Psoas muscle (tissue), 8 donors: ENCODE data around the gene TMBIM6. TPM values are rescaled to one million over a fixed set of nuclear protein-coding genes. Genes with fewer than 3 reads are reported as not detected.
"Not testable (repeated sequence)": the region's sequence is repeated elsewhere in the genome, so short reads cannot be mapped to it uniquely, and the experiment has no call there.

Source experiments
- ATAC-seq, 4 donors: fragments of 200-7000 bp; cut with Tn5 transposase; one replicate each; pipeline ENCODE4 v1.9.1; 2020; ENCODE audit warnings: moderate library complexity in 3 of 4, mild to moderate bottlenecking in 2 of 4
- DNase-seq, 2 donors: peaks; one replicate each; pipeline ENCODE4 v3.0.0-alpha.2; 2020
- H3K27ac ChIP-seq: fragments of 200-600 bp; one replicate; pipeline ENCODE4 v1.8.0; 2022
- H3K27me3 ChIP-seq, 3 donors: fragments of 200-600 bp in 1 of 3; one replicate each; pipeline versions ENCODE4 v1.6.1 to v1.8.0; 2013 to 2022; ENCODE audit warnings: low read length in 2 of 3, mild to moderate bottlenecking in 2 of 3, moderate library complexity in 1 of 3; ENCODE audit not compliant: insufficient read depth in 3 of 3
- H3K36me3 ChIP-seq, 2 donors: fragments of 200-600 bp in 1 of 2; one replicate each; pipeline versions ENCODE4 v1.6.1 to v1.8.0; 2013 to 2022; ENCODE audit warnings: low read depth in 1 of 2, mild to moderate bottlenecking in 1 of 2, moderate library complexity in 1 of 2; ENCODE audit not compliant: insufficient read depth in 1 of 2
- H3K4me1 ChIP-seq: fragments of 200-600 bp; one replicate; pipeline ENCODE4 v1.8.0; 2022
- H3K4me3 ChIP-seq: fragments of 200-600 bp; one replicate; pipeline ENCODE4 v1.8.0; 2022; ENCODE audit warnings: mild to moderate bottlenecking
- H3K9me3 ChIP-seq: fragments of 200-600 bp; one replicate; pipeline ENCODE4 v1.8.0; 2022
- CTCF ChIP-seq: fragments of 200-600 bp; IDR thresholded peaks from one replicate; pipeline ENCODE4 v1.8.0; 2022; ENCODE audit warnings: antibody characterized with exemption
- WGBS, 3 donors: extraction: QIAGEN DNeasy Blood & Tissue Kit; methylation state at CpG; one replicate each; pipeline versions ENCODE4 v1.1.6 to v1.1.7; 2013; 5-methylcytosine and 5-hydroxymethylcytosine counted together
- intact Hi-C, 2 donors: fragments of 100-400 bp; cut with DNase I; formaldehyde crosslinking; loops; one replicate each; pipeline versions ENCODE4 v1.11.0 to v1.14.2; 2022
- polyA plus RNA-seq, 3 donors: library from polyadenylated mRNA; stranded (reverse); fragments of 200-250 nt; gene quantifications; one replicate each; pipeline ENCODE4 v1.2.3, GENCODE V29; 2013
- total RNA-seq, 4 donors: library from RNA; stranded (reverse); fragmentation: NEBNext Ultra II Directional in 2 of 4; extraction: Animal tissue kit (Norgen Biotek cat#: 25700) in 2 of 4; gene quantifications; one replicate each; pipeline versions ENCODE4 v1.2.1 to v1.2.4, GENCODE V29; 2021 to 2023
- donor health status: healthy with polysubstance abuse.
- donor health status: DM: no; HTN: no; CAD: no; lungs with moderate emphysema.
- donor health status: Bipolar disorder and iron deficiency.
- donor health status: healthy.
- donor health status: DM: yes; HTN: yes; CAD: no.
- donor health status: DM: no; HTN: no; CAD: no.
- donor health status: DM: no; HTN: no; CAD: no.
- donor health status: DM: yes; HTN: yes; CAD: no.

TMBIM6 gene
- total and polyA plus RNA-seq, 7 donors = 164 to 317 (median 243) TPM

GRCh38 chr12:49728446-49728845, 12.9 kb upstream of the TMBIM6 start:
- H3K9me3 ChIP-seq = no peaks in the 10 kb centered on the region
- H3K36me3 ChIP-seq = no peaks in the 10 kb centered on the region
- ATAC-seq = no peak
- H3K27me3 ChIP-seq = peaks cover 0 to 4% (median 0%) of the 10 kb centered on the region in 3 donors
- TF ChIP-seq CTCF = no peak
- intact Hi-C loops = no loop called here
- WGBS, 3 donors = 82 to 96% (median 88%) methylated on average over 3 of the region's 3 CpGs
- DNase-seq = no peak
- H3K27ac ChIP-seq = no peak overlapping the region
- H3K4me1 ChIP-seq = no peaks in the 10 kb centered on the region
- no peak overlapping the region for H3K4me3 ChIP-seq

DNA sequence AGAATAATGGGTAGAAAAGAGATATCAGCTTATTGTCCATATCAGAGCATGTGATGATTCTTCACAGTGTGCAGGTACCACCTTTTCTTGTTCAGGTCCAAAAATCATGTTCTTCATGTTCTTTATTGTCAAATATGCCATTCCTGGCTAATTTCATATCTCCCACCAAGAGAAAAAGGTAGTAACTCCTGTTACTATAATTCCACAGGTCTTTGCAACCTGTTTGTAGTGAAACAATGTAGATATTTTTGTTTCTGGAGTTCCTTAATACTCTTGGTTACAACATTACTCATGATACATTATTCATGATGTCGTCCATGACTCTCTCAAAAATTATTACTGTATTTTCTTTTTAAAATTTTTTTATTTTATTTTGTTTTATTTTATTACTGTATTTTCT, 11.3 kb upstream of the TMBIM6 start:
- DNase-seq (no peak), ATAC-seq (no peak)
- 63 to 78% (median 70%) methylated on average over 1 of the region's 1 CpG for WGBS, 3 donors

DNA sequence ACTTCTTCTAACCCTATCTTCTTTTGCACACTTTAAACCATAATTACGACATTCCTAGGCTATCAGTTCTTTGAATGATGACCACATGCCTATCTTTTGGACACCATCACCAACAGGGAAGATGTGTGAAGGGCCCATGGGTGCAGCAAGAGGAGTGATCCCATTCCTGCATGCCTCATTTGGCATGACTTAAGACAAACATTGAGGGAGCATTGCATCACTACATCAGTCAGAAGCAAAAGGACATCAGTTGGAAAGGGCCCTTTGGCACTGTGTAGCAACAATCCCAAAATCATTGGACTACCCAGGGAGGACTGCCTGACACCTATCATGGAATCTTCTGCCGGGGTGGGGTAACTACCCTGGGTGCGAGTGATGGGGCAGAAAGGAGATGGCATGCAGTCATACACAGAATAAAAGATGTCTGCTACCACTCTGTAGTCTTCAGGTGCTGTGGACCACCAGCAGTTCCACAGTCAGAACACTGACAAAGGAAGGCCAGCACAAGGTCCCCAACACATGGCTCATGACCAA, 10.7 kb upstream of the TMBIM6 start:
- WGBS, 3 donors = 86 to 93% (median 87%) methylated on average over 3 of the region's 3 CpGs
- Histone ChIP-seq H3K27me3 (no peaks in the 10 kb centered on the region), H3K4me1 (no peaks in the 10 kb centered on the region), H3K4me3 (no peak overlapping the region), H3K9me3 (no peaks in the 10 kb centered on the region), H3K27ac (no peak overlapping the region), H3K36me3 (no peaks in the 10 kb centered on the region)
- intact Hi-C loops = no loop called here
- TF ChIP-seq CTCF = no peak
- ATAC-seq (no peak), DNase-seq (no peak)

More for the DNA sequence above, 11.3 kb upstream of the TMBIM6 start:
- no peak for TF ChIP-seq CTCF
- Histone ChIP-seq H3K4me1 (no peaks in the 10 kb centered on the region), H3K4me3 (no peak overlapping the region), H3K36me3 (no peaks in the 10 kb centered on the region), H3K27ac (no peak overlapping the region), H3K9me3 (no peaks in the 10 kb centered on the region), H3K27me3 (peaks cover 0 to 4% (median 0%) of the 10 kb centered on the region in 3 donors)
- intact Hi-C loops = no loop called here

DNA sequence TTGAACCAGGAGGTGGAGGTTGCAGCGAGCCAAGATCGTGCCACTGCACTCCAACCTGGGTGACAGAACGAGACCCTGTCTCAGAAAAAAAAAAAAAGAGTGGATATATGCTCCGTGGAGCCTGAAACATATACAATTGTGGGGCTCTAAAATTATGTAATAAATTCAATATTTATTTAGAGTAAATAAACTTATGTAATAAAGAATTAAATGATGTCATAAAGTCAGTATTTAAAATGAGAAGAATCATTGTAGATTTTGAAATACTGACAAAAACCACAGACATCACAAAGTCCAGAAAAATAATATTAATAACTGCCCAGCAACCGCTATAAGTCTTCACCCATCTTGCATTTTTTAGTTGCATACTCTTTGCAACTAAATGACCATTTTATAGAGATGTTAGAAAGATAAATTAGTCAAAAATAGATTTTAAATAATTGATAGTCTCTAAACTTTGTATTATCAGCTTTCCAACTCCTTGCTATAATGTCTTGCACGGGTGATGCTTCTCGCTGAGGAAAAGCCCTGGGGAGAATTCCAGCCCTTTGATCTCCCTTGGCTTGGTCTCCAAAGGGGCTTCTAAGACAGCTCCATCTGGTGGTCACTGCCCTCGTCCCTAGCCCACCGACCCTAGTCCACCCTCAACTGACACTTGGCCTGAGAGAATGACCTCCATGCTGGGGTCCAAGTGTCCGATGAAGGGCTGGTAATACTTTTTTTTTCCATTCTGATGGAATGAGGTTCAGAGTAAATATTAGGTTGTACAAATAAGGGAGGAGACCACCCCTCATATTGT, 7.9 kb upstream of the TMBIM6 start:
- WGBS, 3 donors = 70 to 73% (median 73%) methylated on average over 10 of the region's 10 CpGs
- DNase-seq (no peak), ATAC-seq (no peak)
- no peaks in the 10 kb centered on the region for H3K27me3 ChIP-seq
- no peaks in the 10 kb centered on the region for H3K9me3 ChIP-seq
- no peaks in the 10 kb centered on the region for H3K4me1 ChIP-seq
- intact Hi-C loops = no loop called here
- TF ChIP-seq CTCF = no peak
- no peak overlapping the region for H3K27ac ChIP-seq
- H3K4me3 ChIP-seq = no peak overlapping the region
- no peaks in the 10 kb centered on the region for H3K36me3 ChIP-seq

DNA sequence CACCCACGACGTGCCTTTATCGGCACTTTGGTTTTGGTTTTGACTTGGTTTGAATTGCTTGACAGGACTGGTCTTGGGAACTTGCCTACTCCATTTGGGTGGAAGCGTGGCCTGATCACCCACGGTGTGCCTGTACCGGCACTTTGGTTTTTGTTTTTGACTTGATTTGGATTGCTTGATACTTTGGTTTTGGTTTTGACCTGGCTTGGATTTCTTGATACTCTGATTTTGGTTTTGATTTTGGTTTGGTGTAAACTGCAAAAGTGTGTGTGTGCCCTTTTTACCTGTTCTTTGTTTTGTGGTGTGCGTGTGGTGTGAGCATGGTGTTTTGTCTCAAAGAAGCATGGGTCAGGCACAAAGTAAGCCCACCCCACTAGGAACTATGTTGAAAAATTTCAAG, 6.5 kb upstream of the TMBIM6 start:
- H3K4me3 ChIP-seq, DNase-seq, H3K27ac ChIP-seq, H3K27me3 ChIP-seq, H3K36me3 ChIP-seq, H3K9me3 ChIP-seq, H3K4me1 ChIP-seq, ATAC-seq, intact Hi-C loops: not testable (repeated sequence)
- 92 to 97% (median 96%) methylated on average over 7 of the region's 7 CpGs for WGBS, 3 donors

DNA sequence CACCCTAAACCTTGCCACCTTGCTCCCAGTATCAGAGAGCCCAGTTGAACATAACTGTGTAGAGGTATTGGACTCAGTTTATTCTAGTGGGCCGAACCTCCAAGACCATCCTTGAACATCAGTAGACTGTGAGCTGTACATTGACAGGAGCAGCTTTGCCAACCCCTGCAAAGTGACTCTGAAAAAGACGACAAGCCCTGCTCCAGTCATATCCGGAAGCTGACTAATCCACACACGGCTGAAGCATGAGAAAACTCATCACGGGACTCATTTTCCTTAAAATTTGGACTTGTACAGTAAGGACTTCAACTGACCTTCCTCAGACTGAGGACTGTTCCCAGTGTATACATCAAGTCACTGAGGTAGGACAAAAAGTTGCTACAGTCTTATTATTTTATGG, 2.6 kb upstream of the TMBIM6 start:
- DNase-seq, ATAC-seq, H3K27ac ChIP-seq, H3K9me3 ChIP-seq, H3K36me3 ChIP-seq, H3K4me3 ChIP-seq, H3K27me3 ChIP-seq, intact Hi-C loops: not testable (repeated sequence)
- 81 to 89% (median 83%) methylated on average over 5 of the region's 5 CpGs for WGBS, 3 donors
- peaks cover 14% of the 10 kb centered on the region for H3K4me1 ChIP-seq

- intact Hi-C loops, ATAC-seq: not testable (repeated sequence)
Observed at GRCh38 chr12:49740277-49740676, 1.1 kb upstream of the TMBIM6 start.

More at GRCh38 chr12:49740277-49740676, 1.1 kb upstream of the TMBIM6 start:
- H3K9me3 ChIP-seq, DNase-seq, H3K36me3 ChIP-seq, H3K27me3 ChIP-seq, H3K4me3 ChIP-seq: not testable (repeated sequence)
- Histone ChIP-seq H3K27ac (peak overlapping the region; percentile 99), H3K4me1 (peaks cover 27% of the 10 kb centered on the region)
- WGBS, 3 donors = 92 to 96% (median 94%) methylated on average over 12 of the region's 12 CpGs
